OCI-LY1 (cell line): ENCODE results near the gene AGER.

Experiments
- H2AFZ ChIP-seq: fragments of 200-600 bp; sonication (generic), shearing (Covaris generic); 2 replicates; pipeline ENCODE4 v1.6.0; 2014; ENCODE audit warnings: antibody characterized with exemption, mild to moderate bottlenecking, low read length
- H3F3A ChIP-seq: fragments of 200-600 bp; sonication (generic), shearing (Covaris generic); 2 replicates; pipeline ENCODE4 v1.6.0; 2014; ENCODE audit warnings: mild to moderate bottlenecking, antibody characterized with exemption, low read length, moderate library complexity; ENCODE audit not compliant: insufficient read depth
- H3K27ac ChIP-seq: fragments of 200-600 bp; sonication (generic); 2 replicates; pipeline ENCODE4 v1.5.1; 2014; ENCODE audit warnings: low read length, mixed run types, mild to moderate bottlenecking, low read depth; ENCODE audit not compliant: poor library complexity, severe bottlenecking
- H3K27me3 ChIP-seq: fragments of 200-600 bp; sonication (generic); 2 replicates; pipeline ENCODE4 v1.6.0; 2014; ENCODE audit warnings: antibody characterized with exemption, mild to moderate bottlenecking, low read length, moderate library complexity; ENCODE audit not compliant: insufficient read depth
- H3K36me3 ChIP-seq: fragments of 200-600 bp; sonication (generic); 2 replicates; pipeline ENCODE4 v1.6.1; 2014; ENCODE audit warnings: mild to moderate bottlenecking, antibody characterized with exemption, low read length, moderate library complexity, mixed read lengths; ENCODE audit not compliant: insufficient read depth
- H3K4me1 ChIP-seq: fragments of 200-600 bp; sonication (generic); 2 replicates; pipeline ENCODE4 v1.5.1; 2014; ENCODE audit warnings: mild to moderate bottlenecking, low read length, moderate library complexity; ENCODE audit not compliant: insufficient read depth, severe bottlenecking
- H3K4me2 ChIP-seq: fragments of 200-600 bp; sonication (generic), shearing (Covaris generic); 2 replicates; pipeline ENCODE4 v1.6.1; 2014; ENCODE audit warnings: low read length
- H3K4me3 ChIP-seq: fragments of 200-600 bp; sonication (generic); 2 replicates; pipeline ENCODE4 v1.5.1; 2014; ENCODE audit warnings: low read length, low read depth, mild to moderate bottlenecking, mixed read lengths; ENCODE audit not compliant: poor library complexity, severe bottlenecking
- H3K79me2 ChIP-seq: fragments of 200-600 bp; shearing (Covaris generic); 2 replicates; pipeline ENCODE4 v1.6.1; 2016; ENCODE audit warnings: mixed run types, low read length, mixed read lengths; ENCODE audit not compliant: insufficient read depth
- H3K9ac ChIP-seq: fragments of 200-600 bp; sonication (generic), shearing (Covaris generic); 2 replicates; pipeline ENCODE4 v1.6.1; 2014; ENCODE audit warnings: mild to moderate bottlenecking, low read length, mixed read lengths
- H3K9me2 ChIP-seq: fragments of 200-600 bp; sonication (generic), shearing (Covaris generic); 2 replicates; pipeline ENCODE4 v1.6.1; 2014; ENCODE audit warnings: low read depth, mild to moderate bottlenecking, low read length, mixed read lengths
- H3K9me3 ChIP-seq: fragments of 200-600 bp; shearing (Covaris generic); 2 replicates; pipeline ENCODE4 v1.6.1; 2014; ENCODE audit warnings: low read length, mixed read lengths
- H4K20me1 ChIP-seq: fragments of 200-600 bp; sonication (generic), shearing (Covaris generic); 2 replicates; pipeline ENCODE4 v1.6.0; 2016; ENCODE audit warnings: mild to moderate bottlenecking, low read length; ENCODE audit not compliant: insufficient read depth
- CTCF ChIP-seq: fragments of 200-600 bp; sonication (generic), shearing (Covaris generic); IDR thresholded peaks from 2 replicates; pipeline ENCODE4 v1.5.1; 2017; ENCODE audit warnings: mild to moderate bottlenecking, antibody characterized with exemption, low read length, moderate library complexity, mixed read lengths
- EZH2 ChIP-seq: fragments of 200-600 bp; sonication (generic), shearing (Covaris generic); IDR thresholded peaks from 2 replicates; pipeline ENCODE4 v1.8.0; 2017; ENCODE audit warnings: borderline replicate concordance, mixed run types, mild to moderate bottlenecking, antibody characterized with exemption, low read length, moderate library complexity, mixed read lengths

AGER gene

GRCh38 chr6:32196682-32197616, 12.9 kb upstream of the AGER start:
- H3F3A ChIP-seq = 0 out of 2 replicates have a peak, but pooled peaks cover 3% of the 10 kb centered on the region
- H3K4me2 ChIP-seq = peak overlapping the region; percentile 86
- no peak overlapping the region for H2AFZ ChIP-seq
- H3K27me3 ChIP-seq = no peaks in the 10 kb centered on the region
- no peaks in the 10 kb centered on the region for H3K36me3 ChIP-seq
- no peaks in the 10 kb centered on the region for H4K20me1 ChIP-seq
- H3K9ac ChIP-seq = peak overlapping the region; percentile 87
- H3K4me3 ChIP-seq = peak overlapping the region; percentile 77
- H3K4me1 ChIP-seq = peaks cover 37% of the 10 kb centered on the region
- TF ChIP-seq EZH2 = no peak
- TF ChIP-seq CTCF = peak; percentile 34; the same call in 1 of the 2 replicates
- H3K79me2 ChIP-seq = no peaks in the 10 kb centered on the region
- no peaks in the 10 kb centered on the region for H3K9me2 ChIP-seq
- H3K27ac ChIP-seq = peak overlapping the region; percentile 5
- H3K9me3 ChIP-seq = no peaks in the 10 kb centered on the region

- peak overlapping the region; percentile 86 for H3K4me2 ChIP-seq
- no peaks in the 10 kb centered on the region for H3K36me3 ChIP-seq
- no peaks in the 10 kb centered on the region for H4K20me1 ChIP-seq
- H3K4me1 ChIP-seq = peaks cover 46% of the 10 kb centered on the region
- no peaks in the 10 kb centered on the region for H3K79me2 ChIP-seq
- H3K9me2 ChIP-seq = no peaks in the 10 kb centered on the region
- H2AFZ ChIP-seq = no peak overlapping the region
- peak overlapping the region; percentile 77 for H3K4me3 ChIP-seq
- peak overlapping the region; percentile 87 for H3K9ac ChIP-seq
- peak overlapping the region; percentile 73 for H3K27ac ChIP-seq
- no peak for TF ChIP-seq EZH2
- no peak for TF ChIP-seq CTCF
- no peaks in the 10 kb centered on the region for H3K9me3 ChIP-seq
- H3K27me3 ChIP-seq = no peaks in the 10 kb centered on the region
- 0 out of 2 replicates have a peak, but pooled peaks cover 3% of the 10 kb centered on the region for H3F3A ChIP-seq
Observed at GRCh38 chr6:32195902-32196681, 12.0 kb upstream of the AGER start.

- H3K36me3 ChIP-seq = no peaks in the 10 kb centered on the region
- no peaks in the 10 kb centered on the region for H4K20me1 ChIP-seq
- peak overlapping the region; percentile 97 for H3K4me2 ChIP-seq
- no peaks in the 10 kb centered on the region for H3K9me3 ChIP-seq
- H3K79me2 ChIP-seq = no peaks in the 10 kb centered on the region
- H3K4me3 ChIP-seq = peak overlapping the region; percentile 77
- no peak overlapping the region for H2AFZ ChIP-seq
- H3K4me1 ChIP-seq = peaks cover 51% of the 10 kb centered on the region
- H3K27ac ChIP-seq = no peak overlapping the region
- H3K9me2 ChIP-seq = no peaks in the 10 kb centered on the region
- H3F3A ChIP-seq = 0 out of 2 replicates have a peak, but pooled peaks cover 3% of the 10 kb centered on the region
- no peak overlapping the region; the same call in 1 of the 2 replicates for H3K9ac ChIP-seq
- H3K27me3 ChIP-seq = no peaks in the 10 kb centered on the region
- TF ChIP-seq CTCF (no peak), EZH2 (no peak)
Observed at GRCh38 chr6:32195652-32195901, 11.5 kb upstream of the AGER start.
